Activated naive CD4-positive, alpha-beta T cell treated with anti-CD3 and anti-CD28 coated beads for 36 hours (primary cell): ENCODE measurements around the gene COL26A1. TPM values are rescaled to one million over a fixed set of nuclear protein-coding genes. Genes with fewer than 3 reads are reported as not detected.
"Not testable (repeated sequence)": the region's sequence is repeated elsewhere in the genome, so short reads cannot be mapped to it uniquely, and the experiment has no call there.

Experiments
- CTCF ChIA-PET: fragments of 350-600 bp; sonication (Branson Sonifier 250); formaldehyde crosslinking; loops from one replicate; lab custom pipeline; 2021; ENCODE audit warnings: antibody characterized with exemption; lab: Charles Lee
- DNase-seq: peaks from one replicate; pipeline ENCODE4 v3.0.0-alpha.2; 2020
- H3K27ac Mint-ChIP-seq: one replicate; pipeline ENCODE4 v1.8.0; 2021; ENCODE audit warnings: mild to moderate bottlenecking, mixed read lengths
- H3K27me3 Mint-ChIP-seq: one replicate; pipeline ENCODE4 v1.8.0; 2021; ENCODE audit warnings: low read depth, mixed read lengths
- H3K36me3 Mint-ChIP-seq: one replicate; pipeline ENCODE4 v1.8.0; 2021; ENCODE audit warnings: low read depth, mixed read lengths
- H3K4me1 Mint-ChIP-seq: one replicate; pipeline ENCODE4 v1.8.0; 2021; ENCODE audit warnings: low read depth, mixed read lengths
- H3K4me3 Mint-ChIP-seq: one replicate; pipeline ENCODE4 v1.8.0; 2021; ENCODE audit warnings: mild to moderate bottlenecking, moderate library complexity, mixed read lengths
- H3K9me3 Mint-ChIP-seq: one replicate; pipeline ENCODE4 v1.8.0; 2021; ENCODE audit warnings: mixed read lengths
- intact Hi-C: fragments of 100-400 bp; cut with micrococcal nuclease; formaldehyde crosslinking; loops from one replicate; pipeline ENCODE4 v1.15.1; 2023
- total RNA-seq, 2 experiments: library from RNA; stranded (reverse); gene quantifications; one replicate each; pipeline ENCODE4 v1.2.3, GENCODE V29; 2021

Gene COL26A1
- total RNA-seq, 2 experiments from 2014 or later: not detected

DNA sequence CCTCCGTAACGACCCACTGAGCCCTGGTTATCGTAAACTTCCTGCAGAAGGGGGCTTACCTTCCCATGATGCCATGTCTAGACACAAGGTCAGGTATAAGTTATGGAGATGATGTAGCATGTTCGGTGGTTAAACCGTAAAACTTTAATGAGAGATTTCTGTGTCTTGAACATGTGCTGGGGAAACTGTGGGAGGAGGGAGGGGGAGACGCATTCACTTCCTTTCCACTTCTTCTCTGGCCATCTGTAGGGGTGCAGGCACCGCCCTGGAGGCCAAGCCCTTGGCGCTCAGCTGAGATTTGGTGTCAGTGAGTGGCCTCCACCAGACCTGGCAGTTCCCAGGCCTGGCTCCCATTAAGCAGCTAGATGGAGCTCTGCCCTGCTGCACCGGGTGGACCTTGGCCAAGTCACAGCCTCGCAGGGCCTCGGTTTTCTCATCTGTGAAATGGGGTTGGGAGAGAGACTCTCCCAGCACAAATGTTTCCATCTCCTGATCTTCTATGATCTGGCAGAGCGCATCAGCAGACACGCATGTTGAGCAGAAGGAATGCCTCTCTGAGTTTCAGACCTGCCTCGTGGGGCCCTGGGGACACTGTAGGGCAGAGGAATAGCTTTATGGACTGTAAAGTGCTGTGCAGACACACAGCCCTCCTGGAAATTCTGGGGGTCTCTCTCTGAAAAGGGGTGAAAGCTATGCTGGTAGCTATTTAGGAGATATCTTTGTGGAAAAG is 106.0 kb downstream of the COL26A1 start:
- intact Hi-C loops: loop anchor here (5.0 kb wide), 1 partner anchor 39 kb away; no protein-coding TSS in a partner anchor
- Mint-ChIP-seq H3K27me3 (no peaks in the 10 kb centered on the region), H3K4me1 (peaks cover 12% of the 10 kb centered on the region), H3K36me3 (no peaks in the 10 kb centered on the region), H3K4me3 (no peak overlapping the region), H3K27ac (no peak overlapping the region), H3K9me3 (no peaks in the 10 kb centered on the region)
- DNase-seq: no peak
- CTCF ChIA-PET: interaction anchor here (0.6 kb wide), 1 partner anchor 254 kb away, joined by 3 read pairs; no protein-coding TSS in a partner anchor

DNA sequence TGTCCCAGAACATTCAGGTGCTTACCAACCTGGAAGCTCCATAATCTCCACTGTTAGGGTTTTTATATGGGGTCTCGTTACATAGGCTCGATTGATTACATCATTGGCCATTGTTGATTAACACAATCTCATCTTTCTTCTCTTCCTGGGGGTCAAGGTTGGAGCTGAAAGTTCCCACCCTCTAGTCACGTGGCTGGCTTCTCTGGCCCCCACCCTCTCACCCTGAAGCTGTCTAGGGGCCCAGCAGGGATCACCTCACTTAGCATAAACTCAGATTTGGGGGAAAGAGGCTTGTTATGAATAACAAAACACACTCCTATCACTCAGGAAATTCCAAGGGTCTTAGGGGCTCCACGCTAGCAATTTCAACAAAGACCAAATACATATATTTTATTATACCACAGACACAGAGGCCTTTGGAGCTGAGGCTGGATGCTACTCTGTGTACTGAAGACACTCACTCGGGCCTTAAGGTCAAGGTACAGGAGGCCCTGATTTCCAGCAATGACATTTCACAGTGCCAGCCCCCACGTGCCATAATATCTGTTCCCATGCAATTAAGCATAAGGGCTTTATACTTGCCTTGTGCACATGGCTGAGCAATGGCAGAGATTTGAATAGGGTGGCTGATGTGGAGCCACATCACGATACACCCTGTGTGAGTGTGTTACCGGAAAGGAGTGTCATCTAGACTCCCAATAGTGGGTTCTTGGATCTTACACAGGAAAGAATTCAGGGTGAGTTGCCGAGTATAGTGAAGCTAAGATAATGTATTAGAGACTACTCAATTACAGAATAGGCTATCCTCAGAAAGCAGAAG is 108.2 kb downstream of the COL26A1 start:
- Mint-ChIP-seq H3K27ac (no peak overlapping the region), H3K4me3 (no peak overlapping the region), H3K27me3 (no peaks in the 10 kb centered on the region), H3K36me3 (no peaks in the 10 kb centered on the region), H3K4me1 (peaks cover 4% of the 10 kb centered on the region), H3K9me3 (no peaks in the 10 kb centered on the region)
- no peak for DNase-seq
- CTCF ChIA-PET: interaction anchor here (0.6 to 1.2 kb wide), 2 partner anchors 8 to 39 kb away, joined by 5 to 7 read pairs; no protein-coding TSS in a partner anchor
- intact Hi-C loops: no loop called here

DNA sequence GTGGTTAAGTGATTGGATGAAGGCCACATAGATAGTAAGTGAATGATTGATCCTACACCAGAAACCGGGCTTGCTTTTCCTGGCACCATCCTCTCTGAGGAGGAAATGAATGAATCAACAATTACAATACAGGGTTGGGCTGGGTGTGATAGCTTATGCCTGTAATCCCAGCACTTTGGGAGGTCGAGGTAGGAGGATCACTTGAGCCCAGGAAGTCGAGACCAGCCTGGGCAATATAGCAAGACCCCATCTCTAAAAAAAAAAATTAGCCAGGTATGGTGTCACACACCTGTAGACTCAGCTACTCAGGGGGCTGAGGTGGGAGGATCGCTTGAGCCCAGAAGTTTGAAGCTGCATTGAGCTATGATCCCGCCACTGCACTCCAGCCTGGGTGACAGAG is 111.5 kb downstream of the COL26A1 start:
- Mint-ChIP-seq H3K27me3 (peaks cover 3% of the 10 kb centered on the region), H3K27ac (no peak overlapping the region), H3K4me3 (no peak overlapping the region), H3K4me1 (no peaks in the 10 kb centered on the region), H3K36me3 (no peaks in the 10 kb centered on the region), H3K9me3 (peaks cover 5% of the 10 kb centered on the region)
- intact Hi-C loops: no loop called here
- DNase-seq: no peak
- CTCF ChIA-PET: no interaction called here

DNA sequence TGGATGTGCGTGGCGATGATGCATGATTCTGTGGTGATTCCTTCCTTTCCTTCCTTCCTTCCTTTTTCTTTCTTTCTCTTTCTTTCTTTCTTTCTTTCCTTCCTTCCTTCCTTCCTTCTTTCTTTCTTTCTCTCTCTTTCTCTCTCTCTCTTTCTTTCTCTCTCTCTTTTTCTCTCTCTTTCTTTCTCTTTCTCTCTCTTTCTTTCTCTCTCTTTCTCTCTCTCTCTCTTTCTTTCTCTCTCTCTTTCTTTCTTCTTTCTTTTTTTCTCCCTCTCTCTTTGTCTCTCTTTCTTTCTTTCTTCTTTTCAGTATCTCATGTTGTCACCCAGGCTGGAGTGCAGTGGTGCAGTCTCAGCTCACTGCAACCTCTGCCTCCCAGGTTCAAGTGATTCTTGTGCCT is 113.0 kb downstream of the COL26A1 start:
- H3K27ac Mint-ChIP-seq, H3K4me3 Mint-ChIP-seq, intact Hi-C loops, H3K27me3 Mint-ChIP-seq, DNase-seq, H3K36me3 Mint-ChIP-seq, H3K4me1 Mint-ChIP-seq: not testable (repeated sequence)
- peaks cover 14% of the 10 kb centered on the region for H3K9me3 Mint-ChIP-seq
- CTCF ChIA-PET: interaction anchor here (0.7 kb wide), 3 partner anchors 24 to 109 kb away, joined by 3 read pairs; no protein-coding TSS in a partner anchor

DNA sequence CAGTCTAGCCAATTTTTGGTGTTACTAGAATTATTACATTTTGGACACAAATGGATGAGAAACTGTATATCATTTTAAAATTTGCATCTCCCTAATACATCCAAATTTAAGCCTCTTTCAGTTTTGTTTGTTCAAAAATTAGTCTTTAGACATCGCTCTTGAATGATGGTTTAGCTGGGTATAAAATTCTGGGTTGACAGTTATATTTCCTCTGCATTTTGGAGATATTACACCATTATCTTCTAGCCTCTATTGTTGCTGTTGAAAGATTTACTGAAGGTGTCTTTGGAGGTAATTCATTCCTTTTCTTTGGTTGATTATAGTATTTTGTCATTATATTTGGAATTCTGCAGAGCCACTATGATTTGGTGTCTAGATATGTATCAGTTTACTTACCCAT is 116.5 kb downstream of the COL26A1 start:
- H3K27ac Mint-ChIP-seq: no peak overlapping the region
- no peak overlapping the region for H3K4me3 Mint-ChIP-seq
- no peaks in the 10 kb centered on the region for H3K36me3 Mint-ChIP-seq
- CTCF ChIA-PET: interaction anchor here (0.6 to 2.1 kb wide), 3 partner anchors 68 to 323 kb away, joined by 3 to 5 read pairs (median 3); no protein-coding TSS in a partner anchor
- intact Hi-C loops: no loop called here
- H3K27me3 Mint-ChIP-seq: peaks cover 3% of the 10 kb centered on the region
- DNase-seq: no peak
- H3K4me1 Mint-ChIP-seq: no peaks in the 10 kb centered on the region
- H3K9me3 Mint-ChIP-seq: peaks cover 16% of the 10 kb centered on the region

DNA sequence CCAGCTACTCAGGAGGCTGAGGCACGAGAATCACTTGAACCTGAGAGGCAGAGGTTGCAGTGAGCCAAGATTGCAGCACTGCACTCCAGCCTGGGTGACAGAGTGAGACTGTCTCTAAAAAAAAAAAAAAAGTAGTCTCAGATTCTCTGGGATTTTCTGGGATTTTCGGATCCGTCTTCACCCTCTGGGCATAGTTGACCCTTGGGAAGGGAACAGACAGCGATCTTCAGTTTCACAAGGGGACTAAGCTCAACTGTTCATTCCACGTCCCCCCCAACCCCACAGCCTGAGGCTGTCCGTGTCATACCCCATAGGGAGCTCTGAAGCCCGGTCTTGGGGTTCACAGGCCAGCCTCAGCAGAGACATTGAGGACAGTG is 123.4 kb downstream of the COL26A1 start:
- H3K9me3 Mint-ChIP-seq, H3K27ac Mint-ChIP-seq, DNase-seq, H3K4me1 Mint-ChIP-seq, intact Hi-C loops, H3K27me3 Mint-ChIP-seq, H3K36me3 Mint-ChIP-seq, H3K4me3 Mint-ChIP-seq: not testable (repeated sequence)
- CTCF ChIA-PET: interaction anchor here (0.6 kb wide), 1 partner anchor 48 kb away, joined by 5 read pairs; no protein-coding TSS in a partner anchor

DNA sequence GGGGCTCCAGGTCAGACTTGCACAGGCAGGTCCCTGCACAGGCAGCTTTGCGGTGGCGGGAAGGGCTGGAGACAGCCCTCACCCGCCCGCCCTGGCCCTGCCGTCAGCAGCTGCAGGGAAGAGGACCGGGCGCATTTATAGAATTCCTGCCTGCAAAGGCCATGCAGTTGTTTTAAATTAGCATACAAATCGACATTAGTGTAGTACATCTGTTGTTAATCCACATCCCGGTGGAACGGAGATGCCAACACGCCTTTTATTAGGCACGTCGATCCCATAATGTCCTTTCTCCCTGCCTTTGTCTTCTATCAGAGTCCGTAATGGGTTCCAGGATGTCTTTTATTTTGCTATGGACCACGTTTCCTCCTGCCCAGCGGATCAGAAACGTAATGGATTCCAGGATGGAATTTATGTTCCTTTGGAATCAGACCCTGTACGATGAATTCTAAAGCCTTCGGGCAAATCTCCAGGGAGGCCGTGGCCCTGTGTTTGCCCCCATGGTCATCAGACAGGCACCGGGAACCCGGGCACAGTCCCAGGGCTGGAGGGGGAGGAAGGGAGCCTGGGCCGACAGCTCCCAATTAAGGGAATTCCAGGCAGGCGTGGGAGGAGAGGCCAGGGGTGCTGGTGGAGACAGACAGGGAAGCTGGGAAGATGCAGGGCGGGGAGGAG is 123.9 kb downstream of the COL26A1 start:
- intact Hi-C loops: no loop called here
- Mint-ChIP-seq H3K36me3 (no peaks in the 10 kb centered on the region), H3K4me3 (no peak overlapping the region), H3K9me3 (no peaks in the 10 kb centered on the region), H3K4me1 (no peaks in the 10 kb centered on the region), H3K27me3 (peaks cover 3% of the 10 kb centered on the region), H3K27ac (no peak overlapping the region)
- DNase-seq: no peak
- CTCF ChIA-PET: interaction anchor here (0.6 kb wide), 1 partner anchor 47 kb away, joined by 5 read pairs; no protein-coding TSS in a partner anchor

DNA sequence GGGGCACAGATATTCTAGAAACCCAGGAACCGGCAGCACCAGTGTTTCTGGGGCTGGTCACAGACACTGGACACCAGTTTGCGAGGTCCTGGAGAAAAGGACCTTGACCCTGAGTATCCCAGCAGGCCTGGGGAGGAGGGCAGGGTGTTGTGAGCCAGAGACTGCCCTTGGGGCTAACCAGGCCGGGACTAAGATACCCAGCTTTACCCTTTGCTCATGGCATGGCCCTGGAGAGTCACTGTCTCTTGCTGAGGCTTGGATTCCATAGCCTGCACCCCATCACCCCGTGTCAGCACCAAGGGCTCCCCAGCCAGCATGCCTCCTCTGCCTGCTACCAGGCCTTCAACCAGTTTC is 124.4 kb downstream of the COL26A1 start:
- no peaks in the 10 kb centered on the region for H3K4me1 Mint-ChIP-seq
- CTCF ChIA-PET: no interaction called here

DNA sequence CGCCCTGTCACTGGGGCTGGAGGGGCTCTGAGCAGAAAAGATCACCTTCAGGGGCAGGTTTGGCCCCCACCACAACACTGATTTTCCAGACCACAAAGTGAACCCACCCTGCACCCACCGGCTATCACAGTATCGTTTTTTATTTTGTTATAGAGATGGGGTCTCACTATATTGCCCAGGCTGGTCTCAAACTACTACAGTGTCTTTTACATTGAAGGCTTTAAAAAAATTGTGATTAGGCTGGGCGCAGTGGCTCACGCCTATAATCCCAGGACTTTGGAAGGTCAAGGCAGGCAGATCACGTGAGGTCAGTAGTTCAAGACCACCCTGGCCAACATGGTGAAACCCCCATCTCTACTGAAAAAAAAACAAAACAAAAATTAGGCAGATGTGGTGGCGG is 125.1 kb downstream of the COL26A1 start:
- peaks cover 3% of the 10 kb centered on the region for H3K27me3 Mint-ChIP-seq
- CTCF ChIA-PET: interaction anchor here (0.9 kb wide), 1 partner anchor 30 kb away, joined by 3 read pairs; no protein-coding TSS in a partner anchor

More for the DNA sequence above, 124.4 kb downstream of the COL26A1 start:
- H3K4me3 Mint-ChIP-seq: no peak overlapping the region
- DNase-seq: no peak
- intact Hi-C loops: no loop called here
- no peaks in the 10 kb centered on the region for H3K36me3 Mint-ChIP-seq
- H3K27me3 Mint-ChIP-seq: peaks cover 3% of the 10 kb centered on the region
- no peaks in the 10 kb centered on the region for H3K9me3 Mint-ChIP-seq
- no peak overlapping the region for H3K27ac Mint-ChIP-seq

DNA sequence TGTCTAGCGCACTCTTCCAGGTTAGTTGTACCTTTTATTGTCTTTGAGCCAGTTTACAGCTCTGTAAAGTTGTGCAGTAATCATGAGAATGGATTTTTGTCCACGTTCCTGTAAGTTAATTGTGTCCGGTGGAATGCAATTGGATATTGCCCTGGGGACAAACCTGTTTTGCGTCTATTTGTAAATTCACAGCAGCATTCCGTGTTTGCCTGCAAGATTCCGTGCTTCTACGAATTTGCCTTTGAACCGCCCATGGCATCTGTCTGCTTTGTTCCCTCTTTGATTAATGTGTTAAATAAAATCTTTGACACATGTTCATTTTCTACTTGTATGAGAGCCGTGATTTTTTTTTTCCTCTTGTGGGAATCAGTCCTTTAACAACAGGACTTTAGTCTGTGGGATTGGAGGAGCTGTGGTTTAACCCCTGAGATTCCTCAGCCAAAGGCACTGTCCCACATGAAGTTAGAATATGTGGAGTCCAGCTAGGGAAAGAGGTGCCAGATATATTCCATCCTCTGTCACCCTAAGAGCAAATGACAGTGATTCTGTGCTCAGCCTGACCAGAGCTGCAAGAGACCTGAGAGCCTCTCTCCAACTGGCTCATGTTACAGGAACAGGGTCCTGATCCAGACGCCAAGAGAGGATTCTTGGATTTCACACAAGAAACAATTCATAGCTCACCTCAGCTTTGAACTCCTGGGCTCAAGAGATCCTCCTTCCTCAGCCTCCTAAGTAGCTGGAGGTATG is 126.3 kb downstream of the COL26A1 start:
- no peaks in the 10 kb centered on the region for H3K9me3 Mint-ChIP-seq

More for the DNA sequence above, 125.1 kb downstream of the COL26A1 start:
- DNase-seq: no peak
- Mint-ChIP-seq H3K4me1 (no peaks in the 10 kb centered on the region), H3K36me3 (no peaks in the 10 kb centered on the region), H3K9me3 (no peaks in the 10 kb centered on the region), H3K27ac (no peak overlapping the region), H3K4me3 (no peak overlapping the region)
- intact Hi-C loops: no loop called here

DNA sequence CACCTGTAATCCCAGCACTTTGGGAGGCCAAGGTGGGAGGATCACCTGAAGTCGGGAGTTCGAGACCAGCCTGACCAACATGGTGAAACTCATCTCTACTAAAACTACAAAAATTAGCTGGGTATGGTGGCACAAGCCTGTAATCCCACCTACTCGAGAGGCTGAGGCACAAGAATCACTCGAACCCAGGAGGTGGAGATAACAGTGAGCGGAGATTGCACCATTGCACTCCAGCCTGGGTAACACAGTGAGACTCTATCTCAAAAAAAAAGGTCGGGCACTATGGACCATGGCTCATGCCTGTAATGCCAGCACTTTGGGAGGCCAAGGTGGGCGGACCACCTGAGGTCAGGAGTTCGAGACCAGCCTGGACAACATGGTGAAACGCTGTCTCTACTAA is 127.8 kb downstream of the COL26A1 start:
- DNase-seq, H3K4me1 Mint-ChIP-seq, H3K27me3 Mint-ChIP-seq, H3K27ac Mint-ChIP-seq, H3K9me3 Mint-ChIP-seq, H3K36me3 Mint-ChIP-seq, intact Hi-C loops, H3K4me3 Mint-ChIP-seq: not testable (repeated sequence)
- CTCF ChIA-PET: interaction anchor here (1.7 kb wide), 1 partner anchor 18 kb away, joined by 4 read pairs; no protein-coding TSS in a partner anchor

More for the DNA sequence above, 126.3 kb downstream of the COL26A1 start:
- peaks cover 3% of the 10 kb centered on the region for H3K27me3 Mint-ChIP-seq
- intact Hi-C loops: no loop called here
- H3K36me3 Mint-ChIP-seq: no peaks in the 10 kb centered on the region
- no peak overlapping the region for H3K27ac Mint-ChIP-seq
- CTCF ChIA-PET: interaction anchor here (0.9 kb wide), 1 partner anchor 29 kb away, joined by 3 read pairs; no protein-coding TSS in a partner anchor
- no peak for DNase-seq
- H3K4me1 Mint-ChIP-seq: no peaks in the 10 kb centered on the region
- no peak overlapping the region for H3K4me3 Mint-ChIP-seq
